H9 (cell line): ENCODE measurements around the gene NFASC. TPM values are rescaled to one million over a fixed set of nuclear protein-coding genes. Genes with fewer than 3 reads are reported as not detected.

Experiments used
- DNase-seq: peaks from one replicate; pipeline ENCODE4 v3.0.0-alpha.2; 2017
- H2AFZ ChIP-seq: one replicate; pipeline ENCODE4 v1.6.1; 2013; ENCODE audit warnings: mild to moderate bottlenecking, low read length, control low read depth, moderate library complexity
- H2AK5ac ChIP-seq: 2 replicates; pipeline ENCODE4 v1.6.1; 2013; ENCODE audit warnings: low read length, control low read depth, mixed read lengths; ENCODE audit not compliant: insufficient read length
- H2BK120ac ChIP-seq: one replicate; pipeline ENCODE4 v1.6.1; 2013; ENCODE audit warnings: low read depth, mild to moderate bottlenecking, low read length, control low read depth, inconsistent platforms; ENCODE audit not compliant: poor library complexity, severe bottlenecking
- H2BK12ac ChIP-seq: 2 replicates; pipeline ENCODE4 v1.6.1; 2013; ENCODE audit warnings: low read length, control low read depth, mixed read lengths, low read depth; ENCODE audit not compliant: insufficient read length
- H2BK15ac ChIP-seq: 2 replicates; pipeline ENCODE4 v1.6.1; 2013; ENCODE audit warnings: low read depth, low read length, control low read depth
- H2BK20ac ChIP-seq: one replicate; pipeline ENCODE4 v1.6.1; 2013; ENCODE audit warnings: low read depth, mild to moderate bottlenecking, low read length, control low read depth, inconsistent platforms; ENCODE audit not compliant: poor library complexity, severe bottlenecking
- H2BK5ac ChIP-seq: 2 replicates; pipeline ENCODE4 v1.6.1; 2013; ENCODE audit warnings: low read length, control low read depth, mixed read lengths; ENCODE audit not compliant: insufficient read length
- H3K14ac ChIP-seq: 2 replicates; pipeline ENCODE4 v1.6.1; 2013; ENCODE audit warnings: low read length, control low read depth; ENCODE audit not compliant: insufficient read depth
- H3K18ac ChIP-seq: 2 replicates; pipeline ENCODE4 v1.6.1; 2013; ENCODE audit warnings: low read depth, mild to moderate bottlenecking, mixed read lengths, low read length, control low read depth; ENCODE audit not compliant: insufficient read length
- H3K23ac ChIP-seq: 2 replicates; pipeline ENCODE4 v1.6.1; 2013; ENCODE audit warnings: low read length, control low read depth, mixed read lengths, low read depth; ENCODE audit not compliant: insufficient read length
- H3K23me2 ChIP-seq: 2 replicates; pipeline ENCODE4 v1.6.1; 2013; ENCODE audit warnings: low read depth, mild to moderate bottlenecking, mixed read lengths, low read length, control low read depth; ENCODE audit not compliant: insufficient read length, poor library complexity, severe bottlenecking
- H3K27ac ChIP-seq: 2 replicates; pipeline ENCODE4 v1.5.1; 2013; ENCODE audit warnings: low read length, control low read depth, mixed read lengths, low read depth; ENCODE audit not compliant: insufficient read length
- H3K27me3 ChIP-seq: 2 replicates; pipeline ENCODE4 v1.6.1; 2013; ENCODE audit warnings: low read length, control low read depth, inconsistent platforms; ENCODE audit not compliant: insufficient read depth
- H3K4ac ChIP-seq: 2 replicates; pipeline ENCODE4 v1.6.1; 2013; ENCODE audit warnings: low read depth, mild to moderate bottlenecking, control low read depth, inconsistent platforms, low read length, moderate library complexity
- H3K4me1 ChIP-seq: 2 replicates; pipeline ENCODE4 v1.6.1; 2013; ENCODE audit warnings: low read length, control low read depth, inconsistent platforms; ENCODE audit not compliant: insufficient read depth
- H3K4me2 ChIP-seq: 2 replicates; pipeline ENCODE4 v1.6.1; 2013; ENCODE audit warnings: low read length, control low read depth, mixed read lengths; ENCODE audit not compliant: insufficient read length, insufficient read depth
- H3K56ac ChIP-seq: 2 replicates; pipeline ENCODE4 v1.6.1; 2013; ENCODE audit warnings: low read depth, mild to moderate bottlenecking, mixed read lengths, low read length, control low read depth; ENCODE audit not compliant: insufficient read length
- H3K79me1 ChIP-seq: 2 replicates; pipeline ENCODE4 v1.6.1; 2013; ENCODE audit warnings: low read depth, mild to moderate bottlenecking, moderate library complexity, low read length, control low read depth, inconsistent platforms; ENCODE audit not compliant: insufficient read depth, poor library complexity, severe bottlenecking
- H3K79me2 ChIP-seq: 2 replicates; pipeline ENCODE4 v1.6.1; 2013; ENCODE audit warnings: low read length, control low read depth, inconsistent platforms; ENCODE audit not compliant: insufficient read depth
- H3K9ac ChIP-seq: 2 replicates; pipeline ENCODE4 v1.6.1; 2013; ENCODE audit warnings: low read length, control low read depth, mixed read lengths; ENCODE audit not compliant: insufficient read length; ENCODE audit errors: extremely low read depth
- H3K9me3 ChIP-seq: one replicate; pipeline ENCODE4 v1.6.1; 2013; ENCODE audit warnings: low read depth, low read length, inconsistent platforms; ENCODE audit not compliant: control insufficient read depth
- H3T11ph ChIP-seq: one replicate; pipeline ENCODE4 v1.6.1; 2013; ENCODE audit warnings: mild to moderate bottlenecking, low read length, control low read depth, inconsistent platforms
- H4K20me1 ChIP-seq: one replicate; pipeline ENCODE4 v1.6.1; 2013; ENCODE audit not compliant: control insufficient read depth, insufficient read length, insufficient read depth
- H4K5ac ChIP-seq: 2 replicates; pipeline ENCODE4 v1.6.1; 2013; ENCODE audit warnings: low read depth, mild to moderate bottlenecking, mixed read lengths, low read length, control low read depth; ENCODE audit not compliant: insufficient read length
- H4K8ac ChIP-seq: replicated peaks from 2 replicates; pipeline ENCODE4 v1.6.1; 2013; ENCODE audit warnings: low read length, control low read depth, mixed read lengths, low read depth; ENCODE audit not compliant: insufficient read length
- H4K91ac ChIP-seq: 2 replicates; pipeline ENCODE4 v1.6.1; 2013; ENCODE audit warnings: low read depth, mild to moderate bottlenecking, moderate library complexity, mixed read lengths, low read length, control low read depth; ENCODE audit not compliant: insufficient read length
- H3K27ac Mint-ChIP-seq, 3 experiments: 2 replicates in 2 of 3; 3 replicates in 1 of 3; pipeline ENCODE4 v1.8.0; 2020 to 2021; ENCODE audit warnings: mixed read lengths in 3 of 3, mild to moderate bottlenecking in 1 of 3, moderate library complexity in 1 of 3
- H3K27me3 Mint-ChIP-seq: 2 replicates; pipeline ENCODE4 v1.8.0; 2021; ENCODE audit warnings: low read depth, mild to moderate bottlenecking, moderate library complexity, mixed read lengths
- H3K36me3 Mint-ChIP-seq, 3 experiments: 2 replicates in 2 of 3; 3 replicates in 1 of 3; pipeline ENCODE4 v1.8.0; 2020 to 2021; ENCODE audit warnings: low read depth in 3 of 3, mixed read lengths in 3 of 3; ENCODE audit not compliant: insufficient read depth in 1 of 3
- H3K4me1 Mint-ChIP-seq, 2 experiments: 2 replicates each; pipeline ENCODE4 v1.8.0; 2020; ENCODE audit warnings: mixed read lengths in 2 of 2
- H3K4me3 Mint-ChIP-seq, 2 experiments: 2 replicates in 1 of 2; 3 replicates in 1 of 2; pipeline ENCODE4 v1.8.0; 2020 to 2021; ENCODE audit warnings: mild to moderate bottlenecking in 2 of 2, mixed read lengths in 2 of 2, moderate library complexity in 1 of 2
- H3K9me3 Mint-ChIP-seq, 2 experiments: 2 replicates in 1 of 2; 3 replicates in 1 of 2; pipeline ENCODE4 v1.8.0; 2020; ENCODE audit warnings: mild to moderate bottlenecking in 2 of 2, mixed read lengths in 2 of 2, moderate library complexity in 1 of 2
- CTCF ChIP-seq: fragments of 200-600 bp; sonication (generic); conservative IDR thresholded peaks from 3 replicates; pipeline ENCODE4 v1.8.0; 2021; ENCODE audit warnings: antibody characterized with exemption, mild to moderate bottlenecking
- WGBS: extraction: QIAGEN DNeasy Blood & Tissue Kit; methylation state at CpG from one replicate; pipeline ENCODE4 v1.1.7; 2013; ENCODE audit warnings: missing lambda C conversion rate, low lambda C conversion rate, mixed read lengths; ENCODE audit not compliant: insufficient read length; ENCODE audit errors: extremely low coverage; 5-methylcytosine and 5-hydroxymethylcytosine counted together
- total RNA-seq: library from RNA; stranded (reverse); gene quantifications from 2 replicates; pipeline ENCODE4 v1.2.1, GENCODE V29; 2021

NFASC gene
- total RNA-seq, 1 experiment from 2014 or later = 5.0 TPM

DNA sequence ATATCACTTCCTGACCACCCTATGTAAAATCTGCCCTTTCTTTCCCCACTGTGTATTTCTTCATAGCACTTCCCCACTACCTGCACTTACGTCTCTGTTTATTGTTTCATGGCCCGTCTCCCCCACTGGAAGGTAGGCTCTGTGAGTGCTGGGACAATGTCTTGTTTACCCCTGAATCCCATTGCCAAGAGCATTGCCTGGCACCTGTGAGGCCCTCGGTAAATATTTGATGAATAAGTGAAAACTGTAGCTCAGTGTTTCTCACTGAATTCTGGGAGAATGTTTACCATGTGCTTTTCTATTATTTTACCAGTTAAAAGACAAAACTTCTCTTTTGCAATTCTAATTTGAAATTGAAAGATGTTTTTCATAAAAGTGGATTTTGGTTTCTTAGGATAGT lies 11.8 kb downstream of the NFASC start:
- H3K9ac ChIP-seq = no peak overlapping the region
- no peak overlapping the region for H3K4ac ChIP-seq
- H2BK20ac ChIP-seq = no peak overlapping the region
- Mint-ChIP-seq H3K27me3 (peaks cover 2% of the 10 kb centered on the region), H3K9me3 (no peaks in the 10 kb centered on the region), H3K36me3 (no peaks in the 10 kb centered on the region), H3K27ac (no peak overlapping the region), H3K4me3 (no peak overlapping the region), H3K4me1 (peaks cover 17 to 31% of the 10 kb centered on the region in 2 experiments)
- H4K91ac ChIP-seq = no peak overlapping the region
- no peak overlapping the region for H2BK5ac ChIP-seq
- no peak overlapping the region for H3K56ac ChIP-seq
- H4K5ac ChIP-seq = no peak overlapping the region
- no peak overlapping the region for H2BK15ac ChIP-seq
- no peaks in the 10 kb centered on the region for H3K9me3 ChIP-seq
- no peak overlapping the region for H3K18ac ChIP-seq
- H2BK120ac ChIP-seq = no peak overlapping the region
- WGBS = no CpG with 5 or more reads among the region's 3 CpGs
- no peak for DNase-seq
- H3K79me1 ChIP-seq = no peaks in the 10 kb centered on the region
- no peaks in the 10 kb centered on the region for H3K27me3 ChIP-seq
- no peak overlapping the region for H3K14ac ChIP-seq
- H2AK5ac ChIP-seq = no peak overlapping the region
- no peak for TF ChIP-seq CTCF
- no peaks in the 10 kb centered on the region for H4K20me1 ChIP-seq
- no peak overlapping the region for H2BK12ac ChIP-seq
- H3K27ac ChIP-seq = no peak overlapping the region
- no peaks in the 10 kb centered on the region for H3K23me2 ChIP-seq
- H2AFZ ChIP-seq = no peak overlapping the region
- H3K4me1 ChIP-seq = peaks cover 9% of the 10 kb centered on the region; the same call in 1 of the 2 replicates
- no peak overlapping the region for H3K23ac ChIP-seq
- no peak overlapping the region for H3K4me2 ChIP-seq
- H3T11ph ChIP-seq = no peak overlapping the region
- no peak overlapping the region for H4K8ac ChIP-seq
- H3K79me2 ChIP-seq = no peaks in the 10 kb centered on the region
